Measurements from ENCODE around the gene CHCHD3.
"Not testable (repeated sequence)": the region's sequence is repeated elsewhere in the genome, so short reads cannot be mapped to it uniquely, and the experiment has no call there.

The CHCHD3 gene

GRCh38 chr7:133050200-133050995, 31.5 kb downstream of the CHCHD3 start:
- DNase-seq, result no peak
- no peaks in the 10 kb centered on the region for H3K9me3 Mint-ChIP-seq
- H3K27ac Mint-ChIP-seq, result no peak overlapping the region
- peaks cover 18 to 36% of the 10 kb centered on the region in 2 donors for H3K4me1 Mint-ChIP-seq (ENCODE audit: low read depth in 2 of 2)
- peaks cover 7% of the 10 kb centered on the region for H3K36me3 Mint-ChIP-seq (ENCODE audit: insufficient read depth)
- no peak overlapping the region for H3K4me3 Mint-ChIP-seq
- no peaks in the 10 kb centered on the region for H3K27me3 Mint-ChIP-seq
- no peak for ATAC-seq (replicated peaks)

DNA sequence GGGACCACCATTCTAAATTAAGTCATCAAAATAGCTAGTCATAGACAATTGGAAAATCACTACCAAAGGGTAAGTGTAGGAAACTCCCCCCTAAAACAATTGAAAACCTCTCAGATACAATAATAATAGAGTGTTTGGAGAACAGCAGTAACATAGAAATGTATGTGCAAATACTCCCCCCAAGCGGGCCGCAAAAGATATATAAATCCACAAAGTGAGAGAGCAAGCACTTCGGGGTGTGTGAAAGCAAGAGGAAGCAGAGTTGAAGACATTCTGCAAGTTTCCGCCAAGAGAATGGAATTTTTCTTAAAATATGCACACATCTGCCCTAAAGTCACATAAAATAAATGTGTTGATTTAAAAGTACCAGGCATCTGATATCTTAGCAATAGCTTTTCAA, 33.3 kb downstream of the CHCHD3 start:
- no peak overlapping the region for H3K4me3 Mint-ChIP-seq
- no peak overlapping the region for H3K27ac Mint-ChIP-seq
- H3K9me3 Mint-ChIP-seq, result no peaks in the 10 kb centered on the region
- peaks cover 7% of the 10 kb centered on the region for H3K36me3 Mint-ChIP-seq (ENCODE audit: insufficient read depth)
- H3K27me3 Mint-ChIP-seq, result no peaks in the 10 kb centered on the region
- H3K4me1 Mint-ChIP-seq (ENCODE audit: low read depth in 2 of 2), result peaks cover 19 to 35% of the 10 kb centered on the region in 2 donors
- no peak for DNase-seq
- no peak for ATAC-seq (replicated peaks)

DNA sequence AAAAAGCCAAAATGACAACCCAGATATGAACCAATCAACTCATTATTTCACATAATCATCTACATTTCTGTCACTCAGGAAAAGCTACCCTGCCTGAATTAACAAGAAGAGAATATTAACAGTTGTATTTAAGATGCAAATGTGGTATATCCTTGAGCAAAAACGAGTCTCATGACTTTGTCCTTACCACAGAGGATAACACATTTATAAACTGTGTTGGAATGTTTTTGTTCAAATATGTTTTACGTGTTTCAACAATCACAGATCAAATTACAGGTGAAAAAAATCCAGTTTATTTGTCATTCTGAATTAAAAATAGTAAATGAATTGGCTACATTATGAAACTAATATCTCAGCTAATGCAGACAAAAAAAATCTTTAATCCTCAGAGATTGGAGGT, 34.6 kb downstream of the CHCHD3 start:
- DNase-seq, result no peak

GRCh38 chr7:133044722-133045473, 37.0 kb downstream of the CHCHD3 start:
- DNase-seq (no peak), ATAC-seq (replicated peaks) (no peak)
- peaks cover 24 to 29% of the 10 kb centered on the region in 2 donors for H3K4me1 Mint-ChIP-seq (ENCODE audit: low read depth in 2 of 2)
- no peaks in the 10 kb centered on the region for H3K9me3 Mint-ChIP-seq
- H3K27me3 Mint-ChIP-seq, result no peaks in the 10 kb centered on the region
- no peak overlapping the region for H3K27ac Mint-ChIP-seq
- H3K36me3 Mint-ChIP-seq (ENCODE audit: insufficient read depth), result peaks cover 7% of the 10 kb centered on the region
- H3K4me3 Mint-ChIP-seq, result no peak overlapping the region

More for the DNA sequence above, 34.6 kb downstream of the CHCHD3 start:
- no peaks in the 10 kb centered on the region for H3K27me3 Mint-ChIP-seq
- no peak for ATAC-seq (replicated peaks)
- no peak overlapping the region for H3K4me3 Mint-ChIP-seq
- peaks cover 7% of the 10 kb centered on the region for H3K36me3 Mint-ChIP-seq (ENCODE audit: insufficient read depth)
- H3K9me3 Mint-ChIP-seq, result no peaks in the 10 kb centered on the region
- no peak overlapping the region for H3K27ac Mint-ChIP-seq
- peaks cover 16 to 28% of the 10 kb centered on the region in 2 donors for H3K4me1 Mint-ChIP-seq (ENCODE audit: low read depth in 2 of 2)

- Mint-ChIP-seq H3K27ac (no peak overlapping the region), H3K4me3 (no peak overlapping the region), H3K9me3 (no peaks in the 10 kb centered on the region), H3K4me1 (ENCODE audit: low read depth in 2 of 2) (peaks cover 11 to 17% of the 10 kb centered on the region in 2 donors), H3K27me3 (no peaks in the 10 kb centered on the region), H3K36me3 (ENCODE audit: insufficient read depth) (no peaks in the 10 kb centered on the region)
- DNase-seq (no peak), ATAC-seq (replicated peaks) (no peak)
Observed at GRCh38 chr7:133040674-133041073, 41.2 kb downstream of the CHCHD3 start.

DNA sequence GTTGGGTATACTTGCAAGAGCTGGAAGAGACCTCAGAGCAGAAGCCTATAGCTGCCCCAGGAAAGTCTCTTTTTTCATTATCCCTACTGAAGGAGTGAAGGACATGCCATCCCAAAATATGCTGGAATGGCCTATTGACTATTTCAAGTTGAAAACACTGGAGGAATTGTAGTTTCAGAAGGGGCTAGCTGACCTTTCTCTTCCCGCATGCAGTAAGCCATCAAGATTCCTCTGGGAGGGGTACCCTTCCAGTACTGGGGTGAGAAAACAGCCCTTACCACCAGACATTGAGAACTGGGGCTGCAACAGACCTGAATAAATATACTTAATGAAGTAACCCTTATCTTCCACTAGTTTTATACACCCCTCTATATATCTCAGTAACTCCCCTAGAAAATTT, 41.7 kb downstream of the CHCHD3 start:
- Mint-ChIP-seq H3K4me3 (no peak overlapping the region), H3K9me3 (no peaks in the 10 kb centered on the region), H3K36me3 (ENCODE audit: insufficient read depth) (no peaks in the 10 kb centered on the region), H3K27me3 (no peaks in the 10 kb centered on the region), H3K27ac (no peak overlapping the region), H3K4me1 (ENCODE audit: low read depth in 2 of 2) (peaks cover 11 to 18% of the 10 kb centered on the region in 2 donors)
- no peak for ATAC-seq (replicated peaks)
- DNase-seq, result no peak

DNA sequence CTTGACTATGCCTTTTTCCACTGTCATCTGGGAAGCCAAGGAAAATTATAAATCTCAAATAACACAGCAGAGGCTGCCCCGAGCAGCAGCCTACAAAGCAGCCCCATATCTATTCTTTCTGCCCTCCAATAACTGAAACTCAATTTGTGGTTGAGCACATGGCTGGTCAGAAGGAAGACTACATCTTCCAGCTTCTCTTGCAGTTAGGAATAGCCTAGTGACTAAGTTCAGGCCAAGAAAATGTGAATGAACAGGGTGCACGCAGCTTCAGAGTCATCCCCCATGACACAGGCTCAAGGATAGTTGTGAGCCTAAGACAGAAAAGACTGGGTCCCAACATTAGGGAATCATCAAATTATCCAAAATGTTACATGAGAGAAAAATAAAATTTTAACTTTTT, 42.3 kb downstream of the CHCHD3 start:
- H3K4me3 Mint-ChIP-seq, result no peak overlapping the region
- H3K9me3 Mint-ChIP-seq, result no peaks in the 10 kb centered on the region
- H3K27ac Mint-ChIP-seq, result no peak overlapping the region
- no peaks in the 10 kb centered on the region for H3K36me3 Mint-ChIP-seq (ENCODE audit: insufficient read depth)
- DNase-seq (no peak), ATAC-seq (replicated peaks) (no peak)
- no peaks in the 10 kb centered on the region for H3K27me3 Mint-ChIP-seq
- H3K4me1 Mint-ChIP-seq (ENCODE audit: low read depth in 2 of 2), result peaks cover 11 to 20% of the 10 kb centered on the region in 2 donors

GRCh38 chr7:133036289-133036688, 45.6 kb downstream of the CHCHD3 start:
- DNase-seq, result no peak
- H3K4me1 Mint-ChIP-seq (ENCODE audit: low read depth in 2 of 2), result peaks cover 10 to 19% of the 10 kb centered on the region in 2 donors
- no peak overlapping the region for H3K4me3 Mint-ChIP-seq
- no peaks in the 10 kb centered on the region for H3K36me3 Mint-ChIP-seq (ENCODE audit: insufficient read depth)
- no peak for ATAC-seq (replicated peaks)
- no peak overlapping the region for H3K27ac Mint-ChIP-seq
- no peaks in the 10 kb centered on the region for H3K9me3 Mint-ChIP-seq
- H3K27me3 Mint-ChIP-seq, result no peaks in the 10 kb centered on the region

GRCh38 chr7:133035240-133035639, 46.6 kb downstream of the CHCHD3 start:
- peak; percentile 37 for ATAC-seq (replicated peaks)
- H3K4me3 Mint-ChIP-seq; H3K27ac Mint-ChIP-seq; DNase-seq; H3K27me3 Mint-ChIP-seq; H3K9me3 Mint-ChIP-seq; H3K36me3 Mint-ChIP-seq (ENCODE audit: insufficient read depth): not testable (repeated sequence)
- peaks cover 5 to 16% of the 10 kb centered on the region in 2 donors for H3K4me1 Mint-ChIP-seq (ENCODE audit: low read depth in 2 of 2)

DNA sequence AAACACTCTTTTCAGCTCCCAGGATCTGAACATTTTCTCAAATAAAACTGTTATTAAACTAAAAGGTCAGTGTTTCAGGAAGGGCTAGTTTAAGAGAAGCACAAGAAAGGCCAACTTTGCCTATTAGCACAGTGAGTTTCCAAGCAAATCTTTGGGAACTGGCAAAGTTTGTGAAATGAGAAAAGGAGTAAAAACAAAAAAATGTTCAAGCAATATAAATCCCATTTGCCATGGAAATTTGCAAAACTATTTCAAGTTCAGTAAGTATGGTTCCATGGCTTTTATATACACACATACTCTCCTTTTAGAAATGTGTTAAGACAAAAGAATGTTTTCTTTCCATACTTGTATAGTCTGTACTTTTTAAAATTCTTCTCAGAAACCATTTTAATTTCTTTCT, 51.5 kb downstream of the CHCHD3 start:
- H3K36me3 Mint-ChIP-seq (ENCODE audit: insufficient read depth), result no peaks in the 10 kb centered on the region
- peaks cover 10 to 35% of the 10 kb centered on the region in 2 donors for H3K4me1 Mint-ChIP-seq (ENCODE audit: low read depth in 2 of 2)
- ATAC-seq (replicated peaks), result no peak
- no peaks in the 10 kb centered on the region for H3K9me3 Mint-ChIP-seq
- no peaks in the 10 kb centered on the region for H3K27me3 Mint-ChIP-seq
- no peak for DNase-seq
- no peak overlapping the region for H3K4me3 Mint-ChIP-seq
- H3K27ac Mint-ChIP-seq, result no peak overlapping the region

DNA sequence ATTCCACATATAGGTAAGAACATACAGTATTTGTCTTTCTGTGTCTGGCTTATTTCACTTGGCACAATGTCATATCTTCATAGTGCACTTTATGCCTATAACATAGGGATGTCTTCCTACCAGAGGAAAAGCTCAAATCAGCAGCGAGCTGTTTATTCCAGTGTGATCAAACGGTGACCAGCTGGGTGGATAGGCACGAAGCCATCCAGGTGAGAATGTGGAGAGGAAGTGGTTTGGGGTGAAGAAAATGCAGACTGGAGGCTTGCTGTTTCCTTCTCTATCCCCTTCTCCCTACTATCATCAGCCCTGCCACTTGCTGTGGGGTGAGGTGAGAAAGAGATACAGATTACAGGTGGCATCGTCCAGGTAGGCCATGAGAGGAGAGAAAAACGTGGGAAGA, 52.4 kb downstream of the CHCHD3 start:
- H3K9me3 Mint-ChIP-seq, result no peaks in the 10 kb centered on the region
- H3K36me3 Mint-ChIP-seq (ENCODE audit: insufficient read depth), result no peaks in the 10 kb centered on the region
- ATAC-seq (replicated peaks) (no peak), DNase-seq (no peak)
- peak overlapping the region in 1 of 2 donors; percentile 25 for H3K4me3 Mint-ChIP-seq
- H3K27me3 Mint-ChIP-seq, result no peaks in the 10 kb centered on the region
- H3K4me1 Mint-ChIP-seq (ENCODE audit: low read depth in 2 of 2), result peaks cover 7 to 35% of the 10 kb centered on the region in 2 donors
- peak overlapping the region; percentile 38 to 53 for H3K27ac Mint-ChIP-seq

DNA sequence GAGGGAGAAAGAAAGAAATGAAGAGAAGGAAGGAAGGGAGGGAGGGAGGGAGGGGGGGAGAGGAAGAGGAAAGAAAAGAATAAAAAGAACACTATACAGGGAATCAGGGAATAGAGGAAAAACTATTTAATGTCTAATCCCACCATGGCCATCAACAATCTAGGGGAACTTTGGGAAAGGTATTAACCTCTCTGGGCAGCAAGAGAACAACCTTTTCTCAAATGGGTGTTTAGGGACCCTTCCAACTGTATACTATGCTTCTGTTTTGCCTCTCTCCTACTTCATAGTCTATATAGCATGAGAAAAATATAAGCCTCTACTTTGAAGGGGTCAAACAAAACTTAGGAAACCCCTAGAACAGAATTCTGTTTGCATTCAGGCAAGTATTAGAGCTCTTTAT, 54.5 kb downstream of the CHCHD3 start:
- no peak for DNase-seq
- no peak overlapping the region for H3K4me3 Mint-ChIP-seq
- H3K4me1 Mint-ChIP-seq (ENCODE audit: low read depth in 2 of 2), result peaks cover 7 to 28% of the 10 kb centered on the region in 2 donors
- H3K36me3 Mint-ChIP-seq (ENCODE audit: insufficient read depth), result no peaks in the 10 kb centered on the region
- no peaks in the 10 kb centered on the region for H3K27me3 Mint-ChIP-seq
- no peak overlapping the region for H3K27ac Mint-ChIP-seq
- no peaks in the 10 kb centered on the region for H3K9me3 Mint-ChIP-seq
- no peak for ATAC-seq (replicated peaks)

GRCh38 chr7:133026210-133026859, 55.6 kb downstream of the CHCHD3 start:
- ATAC-seq (replicated peaks) (no peak), DNase-seq (no peak)
- Mint-ChIP-seq H3K27ac (no peak overlapping the region), H3K4me1 (ENCODE audit: low read depth in 2 of 2) (peaks cover 7 to 21% of the 10 kb centered on the region in 2 donors), H3K9me3 (no peaks in the 10 kb centered on the region), H3K4me3 (no peak overlapping the region), H3K36me3 (ENCODE audit: insufficient read depth) (peaks cover 8% of the 10 kb centered on the region), H3K27me3 (no peaks in the 10 kb centered on the region)

Data from effector memory CD8-positive, alpha-beta T cell (primary cell).